ENCODE data around the gene B4GAT1.
"Not testable (repeated sequence)": the region's sequence is repeated elsewhere in the genome, so short reads cannot be mapped to it uniquely, and the experiment has no call there.

Gene B4GAT1

DNA sequence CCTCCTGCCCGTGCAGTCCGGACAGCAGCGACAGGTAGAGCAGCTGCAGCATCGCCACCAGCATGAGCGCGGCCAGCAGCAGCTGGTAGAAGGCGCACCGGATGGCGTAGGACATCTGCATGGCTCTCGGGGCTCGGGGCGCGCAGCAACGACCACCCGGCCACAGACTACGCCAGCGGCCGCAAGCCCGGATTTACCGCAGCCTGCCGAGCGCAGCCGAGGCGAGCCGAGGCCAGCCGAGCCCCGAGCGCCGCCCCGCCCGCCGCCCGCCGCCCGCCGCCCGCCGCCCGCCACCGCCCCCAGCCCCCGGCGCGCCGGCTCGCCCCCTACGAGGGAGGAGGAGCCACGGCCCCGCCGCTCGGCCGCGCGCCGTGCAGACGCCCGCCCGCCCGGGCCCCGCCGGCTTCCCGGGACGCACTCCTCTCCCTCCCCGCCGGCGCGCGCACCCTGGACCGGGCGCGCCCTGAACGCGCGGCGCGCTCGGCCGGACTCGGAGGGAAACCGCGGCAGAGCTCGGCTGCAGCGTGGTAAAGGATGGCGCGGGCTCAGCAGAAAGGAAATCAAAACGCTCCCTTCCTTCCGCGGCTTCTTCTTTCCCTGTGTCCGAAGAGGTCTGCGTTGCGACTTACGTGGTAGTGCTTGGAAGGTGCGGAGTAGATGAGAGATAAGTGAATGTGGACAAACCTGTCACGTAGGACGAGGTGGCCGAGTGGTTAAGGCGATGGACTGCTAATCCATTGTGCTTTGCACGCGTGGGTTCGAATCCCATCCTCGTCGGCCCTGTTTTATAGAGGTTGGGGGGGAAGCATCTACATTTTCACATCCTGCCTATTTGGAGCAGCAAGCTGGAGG, at the start of gene B4GAT1:
Gene B4GAT1 (minus strand): TSS at position 205 of the 852 bp plus-strand sequence. CDS start 84 bp downstream, at position 121.
- peak; percentile 59 to 71 for DNase-seq (ENCODE audit: low read depth in 2 of 2)

DNA sequence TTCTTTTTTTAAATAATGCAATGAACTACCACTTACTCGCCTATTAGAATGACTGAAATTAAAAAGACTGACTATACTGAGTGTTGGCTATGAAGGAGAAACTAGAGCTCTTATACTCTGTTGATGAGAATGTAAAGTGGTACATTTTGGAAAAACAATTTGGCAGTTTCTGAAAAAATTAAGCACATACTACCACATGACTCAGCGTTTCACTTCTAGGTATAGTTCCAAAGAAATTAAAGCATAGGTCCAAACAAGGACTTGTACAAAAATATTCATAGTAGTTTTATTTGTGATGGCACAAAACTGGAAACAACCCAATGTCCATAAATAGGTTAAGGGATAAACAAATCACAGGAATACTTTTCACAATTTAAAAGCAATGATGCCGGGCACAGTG, 46.5 kb upstream of the B4GAT1 start:
- no peak for DNase-seq (ENCODE audit: low read depth in 2 of 2)

DNA sequence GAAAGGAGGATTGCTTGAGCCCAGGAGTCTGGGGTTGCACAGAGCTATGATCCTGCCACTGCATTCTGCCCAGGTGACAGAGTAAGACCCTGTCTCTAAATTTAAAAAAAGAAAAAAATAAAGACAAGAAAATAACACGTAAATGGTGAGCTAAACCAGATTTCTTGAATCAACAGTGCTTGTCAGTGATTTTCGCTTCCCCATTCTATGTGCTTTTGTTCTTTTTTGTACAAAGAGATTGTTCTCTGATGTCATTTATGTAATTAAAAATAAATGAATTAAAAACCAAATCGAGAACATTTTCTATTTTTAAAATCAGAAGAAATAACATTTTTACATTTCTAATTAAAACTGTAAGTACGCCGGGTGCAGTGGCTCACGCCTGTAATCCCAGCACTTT, 43.9 kb upstream of the B4GAT1 start:
- DNase-seq (ENCODE audit: low read depth in 2 of 2) = no peak

- DNase-seq (ENCODE audit: low read depth in 2 of 2) = peak; percentile 37 to 42
Measured at GRCh38 chr11:66388780-66389386, 41.5 kb upstream of the B4GAT1 start.

GRCh38 chr11:66386171-66387069, 39.0 kb upstream of the B4GAT1 start:
- peak; percentile 65 to 70 for DNase-seq (ENCODE audit: low read depth in 2 of 2)

DNA sequence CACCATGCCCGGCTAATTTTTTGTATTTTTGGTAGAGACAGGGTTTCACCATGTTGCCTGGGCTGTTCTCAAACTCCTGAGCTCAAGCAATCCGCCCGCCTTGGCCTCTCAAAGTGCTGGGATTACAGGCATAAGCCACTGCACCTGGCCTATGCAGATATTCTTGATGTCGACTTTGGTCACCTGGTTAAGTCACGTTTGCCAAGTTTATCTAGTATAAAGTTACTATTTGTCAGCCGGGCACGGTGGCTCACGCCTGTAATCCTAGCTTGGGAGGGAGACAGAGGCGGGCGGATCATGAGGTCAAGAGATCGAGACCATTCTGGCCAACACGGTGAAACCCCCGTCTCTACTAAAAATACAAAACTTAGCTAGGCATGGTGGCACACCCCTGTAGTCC, 36.9 kb upstream of the B4GAT1 start:
- not testable (repeated sequence) for DNase-seq (ENCODE audit: low read depth in 2 of 2)

DNA sequence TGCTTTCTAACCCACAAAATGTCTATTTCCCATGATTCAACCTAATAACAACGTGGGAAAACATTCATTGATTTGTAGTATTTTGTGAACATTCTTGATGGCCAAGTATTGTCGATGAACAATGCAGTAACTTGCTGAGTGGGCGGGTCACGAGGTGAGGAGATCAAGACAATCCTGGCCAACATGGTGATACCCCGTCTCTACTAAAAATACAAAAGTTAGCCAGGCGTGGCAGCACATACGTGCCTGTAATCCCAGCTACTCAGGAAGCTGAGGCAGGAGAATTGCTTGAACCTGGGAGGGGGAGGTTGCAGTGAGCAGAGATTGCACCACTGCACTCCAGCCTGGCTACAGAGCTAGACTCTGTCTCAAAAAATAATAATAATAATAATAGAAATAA, 32.8 kb upstream of the B4GAT1 start:
- not testable (repeated sequence) for DNase-seq (ENCODE audit: low read depth in 2 of 2)

DNA sequence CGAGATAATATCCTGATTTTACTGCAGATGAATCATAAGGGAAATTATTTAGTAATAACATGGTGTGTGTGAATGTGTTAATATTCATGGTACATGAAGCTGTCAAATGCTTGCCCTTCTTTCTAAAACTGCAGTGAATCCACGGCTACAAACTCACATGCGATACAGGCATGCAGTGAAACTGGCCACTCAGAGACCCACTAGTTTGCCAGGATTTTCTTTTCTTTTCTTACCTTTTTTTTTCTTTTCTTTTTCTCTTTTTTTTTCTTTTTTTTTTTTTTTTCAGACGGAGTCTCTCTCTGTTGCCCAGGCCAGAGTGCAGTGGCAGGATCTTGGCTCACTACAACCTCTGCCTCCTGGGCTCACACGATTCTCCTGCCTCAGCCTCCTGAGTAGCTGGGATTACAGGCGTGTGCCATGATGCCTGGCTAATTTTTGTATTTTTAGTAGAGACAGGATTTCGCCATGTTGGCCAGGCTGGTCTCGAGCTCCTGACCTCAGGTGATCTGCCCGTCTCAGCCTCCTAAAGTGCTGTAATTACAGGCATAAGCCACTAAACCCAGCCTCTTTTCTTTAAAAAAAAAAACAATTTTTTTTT, 26.4 kb upstream of the B4GAT1 start:
- not testable (repeated sequence) for DNase-seq (ENCODE audit: low read depth in 2 of 2)

DNA sequence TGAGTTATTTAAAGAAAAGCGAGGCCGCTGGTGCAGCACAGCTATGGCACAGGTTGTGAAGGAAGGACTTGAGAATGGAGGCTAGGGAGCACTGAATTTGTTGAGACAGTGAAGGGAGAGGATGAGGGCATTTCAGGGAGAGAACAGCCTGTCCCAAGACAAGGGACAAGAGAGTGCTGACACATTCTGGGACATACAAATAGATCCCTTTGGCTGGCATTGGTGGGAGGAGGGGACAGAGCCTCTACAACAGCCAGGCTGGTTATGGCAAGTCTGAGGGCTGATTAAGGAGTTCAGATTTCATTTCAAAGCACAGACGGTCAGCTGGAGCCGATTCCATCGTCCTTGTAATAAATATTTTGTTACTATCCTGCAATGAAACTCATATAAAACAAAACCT, 25.8 kb upstream of the B4GAT1 start:
- DNase-seq (ENCODE audit: low read depth in 2 of 2) = no peak

DNA sequence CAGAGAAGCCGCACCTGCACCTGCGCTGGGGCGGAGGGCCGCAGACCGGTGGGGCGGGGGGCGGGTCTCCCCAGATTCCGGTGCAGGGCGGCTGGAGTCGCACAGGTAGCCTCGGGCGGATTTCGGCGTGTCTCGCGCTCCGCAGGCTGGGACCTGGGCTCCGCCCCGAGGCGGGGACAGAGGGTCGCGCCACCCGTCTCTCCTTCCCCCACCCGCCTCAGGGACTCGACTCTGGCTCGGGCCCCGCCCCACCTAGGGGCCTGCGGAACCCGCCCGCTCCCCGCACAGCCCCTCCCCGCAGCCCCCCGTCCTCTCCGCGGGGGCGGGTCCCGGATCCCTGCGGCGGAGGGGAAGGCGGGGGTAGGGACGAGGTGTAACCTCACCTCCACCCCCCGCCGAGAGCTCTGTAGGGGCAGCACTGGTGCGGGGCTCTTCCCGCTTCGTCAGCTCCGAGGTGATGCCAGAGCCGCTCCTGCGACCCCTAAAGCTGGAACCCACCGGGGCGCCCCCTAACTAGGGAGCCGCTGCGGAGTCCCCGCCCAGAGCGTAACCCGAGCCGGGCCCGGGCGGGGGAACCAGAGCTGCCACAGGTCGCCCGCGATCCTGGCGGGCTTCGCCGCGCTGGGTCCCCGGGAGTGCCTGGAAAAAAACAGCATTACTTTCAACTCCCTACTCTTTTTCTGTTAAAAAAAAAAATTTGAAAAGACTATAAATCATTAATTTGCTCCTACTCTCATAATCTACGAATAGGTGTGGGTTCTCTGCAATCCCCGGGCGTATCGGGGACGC, 24.4 kb upstream of the B4GAT1 start, which contains the start of gene SLC29A2:
Gene SLC29A2 (minus strand): TSS at position 134 of the 789 bp plus-strand sequence. CDS start 169 bp downstream, outside the sequence.
- DNase-seq (ENCODE audit: low read depth in 2 of 2) = peak; percentile 48 to 51

DNA sequence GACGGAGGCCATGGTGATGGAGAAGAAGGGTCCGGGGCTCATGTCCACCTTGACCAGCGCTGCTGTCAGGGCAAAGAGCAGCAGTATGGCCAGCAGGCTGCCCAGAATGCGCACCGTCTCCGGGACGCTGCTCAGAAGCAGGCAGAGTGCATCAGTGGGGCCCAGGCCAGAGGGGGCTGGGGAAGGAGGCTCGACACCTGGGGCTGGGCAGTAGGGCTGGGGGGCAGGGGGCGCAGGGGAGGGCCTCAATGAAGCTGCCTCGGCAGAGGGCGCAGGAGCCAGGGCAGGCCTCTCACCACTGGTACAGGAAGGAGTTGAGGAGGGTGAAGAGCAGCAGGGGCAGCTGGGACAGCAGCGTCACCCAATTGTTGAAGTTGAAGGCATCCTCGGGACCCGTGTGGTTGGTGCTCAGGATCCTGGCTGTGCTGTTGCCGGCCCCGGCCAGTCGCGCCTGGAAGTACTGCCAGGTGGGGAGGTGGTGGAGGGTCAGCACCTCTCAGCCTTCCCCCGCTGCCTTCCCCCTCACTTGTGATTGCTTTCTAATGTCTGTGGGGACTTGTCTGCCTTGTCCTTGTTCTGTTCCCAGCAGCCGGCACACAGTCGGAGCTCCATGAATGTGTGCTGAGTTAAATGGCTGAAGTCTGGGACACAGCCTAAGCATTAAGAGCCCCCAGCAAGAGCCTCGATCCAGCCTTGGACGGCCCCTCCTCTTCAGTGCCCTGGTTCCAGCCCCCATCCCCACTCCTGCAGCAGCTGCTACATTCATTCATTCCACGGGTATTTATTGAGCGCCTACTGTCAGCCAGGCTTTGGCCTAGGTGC, 21.9 kb upstream of the B4GAT1 start:
- no peak for DNase-seq (ENCODE audit: low read depth in 2 of 2)

DNA sequence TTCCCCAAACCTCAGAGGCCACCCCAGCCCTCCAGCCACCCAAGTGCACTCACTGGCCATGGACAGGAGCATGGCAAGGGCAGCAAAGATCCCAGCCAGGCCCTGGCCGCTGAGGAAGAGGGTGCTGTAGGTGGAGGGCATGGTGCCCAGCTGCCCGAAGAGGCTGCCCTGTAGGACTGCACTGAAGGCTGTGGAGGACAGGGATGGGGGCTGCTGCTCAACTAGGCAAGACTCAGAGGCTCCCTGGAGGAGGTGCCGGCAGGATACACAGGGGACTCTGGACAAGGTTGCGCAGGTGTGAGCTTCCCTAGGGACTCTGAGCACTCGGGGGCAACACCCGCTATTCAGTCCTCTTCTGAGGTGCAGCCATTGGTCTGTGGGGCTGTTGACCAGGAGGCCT, 21.1 kb upstream of the B4GAT1 start:
- no peak for DNase-seq (ENCODE audit: low read depth in 2 of 2)

- no peak for DNase-seq (ENCODE audit: low read depth in 2 of 2)
Measured at GRCh38 chr11:66367561-66368312, 20.3 kb upstream of the B4GAT1 start.

DNA sequence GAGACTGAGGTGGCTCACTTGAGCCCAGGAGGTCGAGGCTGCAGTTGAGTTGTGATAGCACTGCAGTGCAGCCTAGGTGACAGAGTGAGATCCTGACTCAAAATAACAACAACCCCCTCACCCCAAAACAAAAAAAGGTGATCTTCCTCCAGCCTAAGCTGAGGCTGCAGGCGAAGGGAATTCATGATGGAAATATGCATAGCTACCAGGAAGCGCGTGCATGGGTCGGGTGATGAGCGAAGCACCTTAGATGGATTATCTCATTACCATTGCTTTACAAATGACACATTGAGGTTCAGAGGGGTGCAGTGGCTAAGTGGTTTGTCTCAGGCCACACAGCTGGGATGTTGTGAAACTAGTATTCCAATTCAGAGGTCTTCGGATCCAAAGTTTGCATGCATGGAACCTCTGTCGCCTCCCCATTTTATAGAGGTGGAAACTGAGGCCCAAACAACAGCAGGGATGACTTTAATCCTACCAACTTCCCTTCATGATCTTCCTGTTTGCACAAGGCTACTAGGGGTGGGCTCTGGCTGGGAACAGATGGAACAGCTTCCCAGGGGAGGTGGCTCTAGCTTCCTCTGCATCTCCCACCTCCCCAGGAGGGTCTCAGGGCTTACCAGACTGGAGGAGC, 19.5 kb upstream of the B4GAT1 start:
- no peak for DNase-seq (ENCODE audit: low read depth in 2 of 2)

DNA sequence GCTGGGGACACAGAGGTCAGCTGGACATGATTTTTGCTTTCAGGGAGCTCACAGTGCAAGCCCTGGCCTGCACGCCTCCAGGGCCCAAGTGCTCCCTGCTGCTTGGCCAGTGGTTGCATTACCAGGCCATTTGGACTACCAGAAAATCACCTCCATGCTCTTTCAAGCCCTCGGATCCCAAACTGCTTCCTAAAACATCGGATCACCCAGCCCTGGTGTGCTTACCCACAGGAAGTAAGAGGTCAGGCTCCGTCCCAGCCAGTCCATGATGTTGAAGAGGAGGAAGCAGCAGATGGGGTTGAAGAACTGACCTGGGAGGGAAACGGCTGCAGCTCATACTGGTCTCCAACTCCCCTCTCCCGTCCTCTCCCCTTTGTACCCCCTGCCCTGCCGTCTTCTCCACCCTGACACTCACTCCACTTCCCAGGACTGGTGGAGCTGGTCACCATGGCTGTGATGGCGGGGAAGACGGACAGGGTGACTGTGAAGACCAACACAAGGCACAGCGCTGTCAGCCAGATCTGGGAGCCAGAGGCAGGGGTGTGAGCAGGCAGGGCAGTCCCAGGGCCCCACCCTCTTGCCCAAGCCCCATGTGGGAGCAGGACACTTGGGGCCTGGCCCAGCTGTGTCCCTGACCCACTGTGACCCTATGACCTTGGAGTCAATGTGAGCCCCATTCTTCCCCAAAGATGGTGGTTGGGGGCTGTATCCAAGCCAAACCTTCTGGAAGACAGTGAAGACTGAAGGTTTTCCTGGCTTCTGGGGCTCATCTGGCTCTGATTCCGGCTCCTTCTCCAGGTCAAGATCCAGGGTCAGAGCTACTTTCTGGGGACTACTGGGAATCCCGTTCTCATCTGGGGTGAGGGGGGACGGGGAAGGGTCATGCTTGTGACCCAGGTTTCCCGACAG, 18.5 kb upstream of the B4GAT1 start:
- no peak for DNase-seq (ENCODE audit: low read depth in 2 of 2)

- DNase-seq (ENCODE audit: low read depth in 2 of 2) = no peak
Measured at GRCh38 chr11:66365166-66365565, 17.7 kb upstream of the B4GAT1 start.

DNA sequence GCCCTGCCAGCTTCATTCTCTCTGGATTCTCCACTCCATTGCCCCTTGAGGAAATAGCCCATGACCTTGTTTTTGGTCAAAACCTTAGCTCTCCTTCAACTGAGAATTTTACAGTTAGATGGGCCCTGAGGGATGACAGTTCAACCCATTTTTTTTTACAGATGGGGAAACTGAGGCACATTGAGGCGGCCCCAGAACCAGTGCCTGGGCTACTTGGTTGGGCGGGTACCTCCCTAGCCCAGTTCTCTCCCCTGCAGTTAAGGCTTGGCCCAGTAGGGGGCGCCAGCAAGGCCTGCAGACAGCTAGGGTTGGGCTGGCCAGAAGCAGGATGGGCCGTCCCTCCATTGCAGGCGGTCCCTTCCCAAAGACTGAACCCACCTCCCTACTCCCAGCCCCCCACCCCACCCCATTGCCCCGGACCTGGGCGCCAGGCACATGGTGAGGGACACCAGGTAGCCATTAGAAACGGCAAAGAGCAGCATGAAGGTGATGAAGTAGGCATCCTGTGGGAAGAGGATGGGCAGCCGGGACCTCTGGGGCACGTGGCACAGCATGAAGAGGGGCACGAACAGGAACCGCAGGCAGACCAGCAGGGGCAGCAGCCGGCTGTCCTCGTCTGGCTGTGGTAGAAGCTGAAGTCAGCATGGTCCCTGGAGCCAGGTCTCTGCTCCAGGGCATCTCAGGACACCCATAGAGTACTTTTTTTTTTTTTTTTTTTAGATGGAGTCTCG, 16.5 kb upstream of the B4GAT1 start:
- peak in 1 of 2 donors; percentile 33 for DNase-seq (ENCODE audit: low read depth in 2 of 2)
